ACC112 (cell line): ENCODE data around the gene MBD1.
"Not testable (repeated sequence)": the region's sequence is repeated elsewhere in the genome, so short reads cannot be mapped to it uniquely, and the experiment has no call there.

Source experiments
- H2AFZ ChIP-seq: fragments of 200-600 bp; sonication (generic); one replicate; pipeline ENCODE4 v1.6.0; 2017; ENCODE audit warnings: antibody characterized with exemption, low read length; ENCODE audit not compliant: unreplicated experiment
- H3K27ac ChIP-seq: fragments of 200-600 bp; sonication (generic); 2 replicates; pipeline ENCODE4 v1.5.1; 2014; ENCODE audit warnings: low read depth, mild to moderate bottlenecking, antibody characterized with exemption, low read length, moderate library complexity
- H3K27me3 ChIP-seq: fragments of 200-600 bp; sonication (generic); 2 replicates; pipeline ENCODE4 v1.6.1; 2014; ENCODE audit warnings: mild to moderate bottlenecking, antibody characterized with exemption, low read length, moderate library complexity, mixed read lengths; ENCODE audit not compliant: insufficient read depth
- H3K36me3 ChIP-seq: fragments of 200-600 bp; sonication (generic); 2 replicates; pipeline ENCODE4 v1.6.1; 2016; ENCODE audit warnings: mild to moderate bottlenecking, antibody characterized with exemption, low read length, moderate library complexity, mixed read lengths; ENCODE audit not compliant: insufficient read depth
- H3K4me1 ChIP-seq: fragments of 200-600 bp; sonication (generic); one replicate; pipeline ENCODE4 v1.6.1; 2016; ENCODE audit warnings: low read length, mixed read lengths; ENCODE audit not compliant: insufficient read depth, unreplicated experiment, control insufficient read depth
- H3K4me3 ChIP-seq: fragments of 200-600 bp; sonication (generic); 2 replicates; pipeline ENCODE4 v1.5.1; 2014; ENCODE audit warnings: mild to moderate bottlenecking, low read depth, low read length
- H3K79me2 ChIP-seq: fragments of 200-600 bp; sonication (generic); one replicate; pipeline ENCODE4 v1.6.0; 2016; ENCODE audit warnings: low read length; ENCODE audit not compliant: control insufficient read depth, unreplicated experiment, insufficient read depth

The MBD1 gene

GRCh38 chr18:50308851-50309250, 27.5 kb upstream of the MBD1 start:
- not testable (repeated sequence) for H3K36me3 ChIP-seq, H3K79me2 ChIP-seq, H3K4me1 ChIP-seq
- Histone ChIP-seq H3K4me3 (peak overlapping the region; percentile 77), H3K27me3 (peaks cover 26% of the 10 kb centered on the region), H3K27ac (peak overlapping the region; percentile 80), H2AFZ (peak overlapping the region; percentile 74)

- Histone ChIP-seq H2AFZ (peak overlapping the region; percentile 74), H3K27ac (peak overlapping the region; percentile 80)
Measured at GRCh38 chr18:50307738-50308470, 26.6 kb upstream of the MBD1 start.

GRCh38 chr18:50307400-50307737, 26.0 kb upstream of the MBD1 start:
- peaks cover 6% of the 10 kb centered on the region for H3K4me1 ChIP-seq
- no peaks in the 10 kb centered on the region for H3K36me3 ChIP-seq
- peak overlapping the region; percentile 77 for H3K4me3 ChIP-seq
- H2AFZ ChIP-seq = peak overlapping the region; percentile 74
- H3K27ac ChIP-seq = peak overlapping the region; percentile 80; the same call in 1 of the 2 replicates
- H3K27me3 ChIP-seq = peaks cover 34% of the 10 kb centered on the region
- H3K79me2 ChIP-seq = no peaks in the 10 kb centered on the region

More at GRCh38 chr18:50307738-50308470, 26.6 kb upstream of the MBD1 start:
- H3K4me1 ChIP-seq = peaks cover 6% of the 10 kb centered on the region
- no peaks in the 10 kb centered on the region for H3K36me3 ChIP-seq
- peaks cover 28% of the 10 kb centered on the region for H3K27me3 ChIP-seq
- H3K79me2 ChIP-seq = no peaks in the 10 kb centered on the region
- H3K4me3 ChIP-seq = peak overlapping the region; percentile 77

- Histone ChIP-seq H3K4me1 (peaks cover 6% of the 10 kb centered on the region), H3K4me3 (peak overlapping the region; percentile 77), H2AFZ (peak overlapping the region; percentile 74), H3K36me3 (no peaks in the 10 kb centered on the region), H3K27ac (no peak overlapping the region), H3K79me2 (no peaks in the 10 kb centered on the region), H3K27me3 (peaks cover 35% of the 10 kb centered on the region)
Measured at GRCh38 chr18:50306944-50307343, 25.6 kb upstream of the MBD1 start.

DNA sequence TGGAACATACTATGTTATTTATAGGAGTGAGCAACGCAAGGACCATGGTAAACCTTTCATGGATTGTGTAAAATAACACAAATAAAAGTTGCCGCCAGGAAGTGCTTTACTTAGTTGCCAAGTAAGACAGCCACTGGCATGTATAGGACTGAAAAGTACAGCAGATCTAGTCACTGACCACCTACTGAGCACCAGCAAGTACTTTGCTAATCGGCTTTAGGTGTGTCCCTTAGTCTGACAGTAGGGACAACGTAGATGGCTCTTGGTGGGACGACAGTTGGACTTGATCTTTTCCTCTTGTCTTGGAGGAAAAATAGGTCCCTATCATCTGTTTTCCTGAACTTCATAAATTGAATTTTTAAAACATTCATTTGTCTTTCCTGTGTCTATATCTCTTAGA, 19.8 kb upstream of the MBD1 start:
- Histone ChIP-seq H3K4me1 (no peaks in the 10 kb centered on the region), H3K4me3 (no peak overlapping the region), H3K27ac (no peak overlapping the region), H3K27me3 (peaks cover 67% of the 10 kb centered on the region), H3K79me2 (no peaks in the 10 kb centered on the region), H3K36me3 (no peaks in the 10 kb centered on the region), H2AFZ (no peak overlapping the region)

DNA sequence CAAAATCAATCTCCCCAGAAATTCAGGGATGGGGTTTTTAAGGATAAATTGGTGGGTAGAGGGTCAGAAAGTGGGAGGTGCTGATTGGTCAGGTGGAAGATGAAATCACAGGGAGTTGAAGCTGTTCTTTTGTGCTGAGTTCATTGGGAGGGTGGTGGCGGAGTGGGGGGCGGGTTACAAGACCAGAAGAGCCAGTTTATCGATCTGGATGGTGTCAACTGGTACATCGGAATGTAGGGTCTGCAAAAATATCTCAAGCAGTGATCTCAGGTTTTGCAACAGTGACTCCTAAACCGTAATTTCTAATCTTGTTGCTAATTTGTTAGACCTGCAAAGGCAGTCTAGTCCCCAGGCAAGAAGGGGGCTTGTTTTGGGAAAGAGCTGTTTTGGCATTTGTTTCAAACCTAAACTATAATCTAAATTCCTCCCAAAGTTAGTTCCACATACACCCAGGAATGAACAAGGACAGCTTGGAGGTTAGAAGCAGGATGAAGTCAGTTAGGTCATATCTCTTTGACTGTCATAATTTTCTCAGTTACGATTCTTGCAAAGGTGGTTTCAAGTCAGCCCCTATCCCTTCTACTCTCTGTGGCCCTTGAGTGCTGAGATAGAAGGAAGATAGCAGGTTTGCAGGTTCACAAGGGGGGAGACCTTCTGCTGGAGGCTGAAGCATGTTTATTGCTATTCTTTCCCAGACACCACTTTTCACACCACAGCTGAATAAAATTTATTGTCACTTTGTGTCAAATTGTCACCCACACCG, 18.5 kb upstream of the MBD1 start:
- Histone ChIP-seq H3K4me3 (no peak overlapping the region), H2AFZ (no peak overlapping the region), H3K4me1 (no peaks in the 10 kb centered on the region), H3K27me3 (peaks cover 68% of the 10 kb centered on the region), H3K79me2 (no peaks in the 10 kb centered on the region), H3K36me3 (no peaks in the 10 kb centered on the region), H3K27ac (no peak overlapping the region)

GRCh38 chr18:50298443-50299284, 17.3 kb upstream of the MBD1 start:
- Histone ChIP-seq H2AFZ (peak overlapping the region; percentile 86), H3K36me3 (no peaks in the 10 kb centered on the region), H3K4me3 (peak overlapping the region; percentile 75), H3K27ac (no peak overlapping the region), H3K27me3 (peaks cover 63% of the 10 kb centered on the region), H3K4me1 (no peaks in the 10 kb centered on the region), H3K79me2 (no peaks in the 10 kb centered on the region)

DNA sequence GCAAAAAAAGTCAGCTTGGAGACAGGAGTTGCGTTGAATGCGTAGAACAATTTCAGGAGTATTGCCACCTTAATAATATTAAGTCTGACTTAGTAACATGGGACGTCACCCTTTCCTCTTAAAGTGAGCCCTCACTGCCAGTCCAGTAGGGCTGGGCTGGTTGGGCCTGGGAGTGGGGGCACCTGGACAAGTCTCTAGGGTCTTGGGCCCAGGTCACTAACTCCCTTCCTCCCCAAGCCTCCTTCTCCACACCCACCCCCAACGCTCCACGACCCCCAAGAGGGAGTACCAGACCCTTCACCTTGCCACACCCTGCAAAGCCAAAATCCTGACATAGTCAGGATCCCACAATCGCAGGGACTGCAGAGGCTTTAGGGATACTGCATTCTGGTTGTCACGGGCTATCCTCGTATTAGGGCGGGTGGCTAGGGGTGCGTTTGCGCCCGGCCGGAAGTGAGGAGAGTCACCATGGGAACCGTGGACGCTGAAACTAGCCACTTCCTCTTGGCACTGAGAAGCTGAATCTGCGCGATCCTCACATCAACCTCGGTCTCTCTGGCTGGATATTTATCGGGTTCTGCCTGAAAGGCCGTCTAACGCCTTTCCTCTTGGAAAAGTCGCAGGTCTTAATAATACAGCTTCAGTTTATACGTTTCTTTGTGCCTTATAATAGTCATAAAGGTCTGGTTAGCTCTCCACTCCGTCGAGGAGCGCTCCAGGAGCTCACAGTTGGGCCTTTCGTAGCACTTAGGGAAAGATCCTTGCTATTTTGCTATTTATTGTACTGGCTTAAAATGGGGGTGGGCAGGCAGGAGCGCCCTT, 16.5 kb upstream of the MBD1 start:
- Histone ChIP-seq H3K4me3 (peak overlapping the region; percentile 75), H3K27me3 (peaks cover 56% of the 10 kb centered on the region), H3K36me3 (no peaks in the 10 kb centered on the region), H2AFZ (peak overlapping the region; percentile 86), H3K79me2 (no peaks in the 10 kb centered on the region), H3K27ac (no peak overlapping the region), H3K4me1 (no peaks in the 10 kb centered on the region)

- Histone ChIP-seq H3K36me3 (no peaks in the 10 kb centered on the region), H3K4me3 (no peak overlapping the region), H3K79me2 (no peaks in the 10 kb centered on the region), H3K27ac (no peak overlapping the region), H2AFZ (no peak overlapping the region), H3K4me1 (no peaks in the 10 kb centered on the region), H3K27me3 (peaks cover 20% of the 10 kb centered on the region)
Measured at GRCh38 chr18:50293039-50293438, 11.7 kb upstream of the MBD1 start.

GRCh38 chr18:50289108-50289443, 7.8 kb upstream of the MBD1 start:
- H3K27me3 ChIP-seq = peaks cover 4% of the 10 kb centered on the region; the same call in 1 of the 2 replicates
- H3K4me1 ChIP-seq = peaks cover 8% of the 10 kb centered on the region
- H3K79me2 ChIP-seq = peaks cover 9% of the 10 kb centered on the region
- H2AFZ ChIP-seq = no peak overlapping the region
- no peak overlapping the region for H3K4me3 ChIP-seq
- H3K27ac ChIP-seq = no peak overlapping the region
- H3K36me3 ChIP-seq = no peaks in the 10 kb centered on the region
